ENCODE measurements around the gene LRRC45. TPM values are rescaled to one million over a fixed set of nuclear protein-coding genes. Genes with fewer than 3 reads are reported as not detected.

LRRC45 gene
- total and polyA plus RNA-seq, 9 of the 15 experiments (the other 6 are each of a cell fraction or from before 2014, with no cell fraction given): 3.5 to 21.5 (median 11.2) TPM; not detected in 2

DNA sequence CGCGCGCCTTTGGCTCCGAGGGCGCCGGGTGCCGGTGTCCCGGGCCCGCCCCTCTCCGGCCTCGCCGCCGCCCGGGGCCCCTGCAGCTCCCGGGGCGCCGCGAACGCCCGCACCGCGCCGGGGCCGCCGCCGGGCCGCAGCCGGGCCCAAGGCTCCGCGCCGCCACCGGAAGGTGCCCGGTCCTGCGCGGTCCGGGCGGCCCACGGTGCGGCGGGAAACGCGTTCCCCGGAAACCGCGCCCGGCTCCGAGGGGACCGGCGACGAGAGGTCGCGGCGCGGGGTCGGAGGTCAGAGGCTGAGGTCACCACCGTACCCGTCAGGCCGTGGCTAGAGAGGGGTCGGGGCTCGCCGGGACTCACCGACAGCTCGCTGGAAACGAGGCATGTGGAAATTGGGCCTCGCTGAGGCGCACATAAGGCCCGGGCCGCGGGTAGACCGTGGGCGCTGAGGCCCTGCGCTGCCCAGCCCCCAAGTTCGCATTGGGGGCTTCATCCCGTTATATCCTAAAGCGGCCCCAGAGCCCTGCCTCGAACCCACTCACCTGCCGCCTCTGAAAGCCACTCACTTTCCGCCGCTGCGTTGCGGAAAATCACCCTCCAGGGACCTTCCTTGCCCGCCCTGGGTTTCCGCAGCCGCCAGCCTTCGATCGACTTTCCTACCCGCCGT, 42.7 kb downstream of the LRRC45 start, which contains the start of gene DUS1L (continued):
- TF ChIP-seq ZC3H4 (CRISPR knock-in tag; IDR thresholded peaks at IDR 0.05; ENCODE audit: borderline replicate concordance) (no peak), C11orf30 (IDR thresholded peaks at IDR 0.05; ENCODE audit: low read depth) (peak; percentile 89), PCBP1 (IDR thresholded peaks at IDR 0.05; ENCODE audit: low read depth, low read length, poor library complexity, severe bottlenecking) (peak; percentile 71), STAG1 (CRISPR knock-in tag; IDR thresholded peaks at IDR 0.05; ENCODE audit: borderline replicate concordance) (peak; percentile 39; the same call in 1 of the 2 replicates), CCNT2 (IDR thresholded peaks at IDR 0.05; ENCODE audit: borderline replicate concordance, extremely low read depth, insufficient read length, low read depth, low read length) (peak; percentile 66), ZBTB7A (IDR thresholded peaks at IDR 0.05; ENCODE audit: borderline replicate concordance, control insufficient read depth, low read depth, low read length) (peak; percentile 95), ADNP (tag; IDR thresholded peaks at IDR 0.05) (no peak), HMGN3 (IDR thresholded peaks at IDR 0.05; ENCODE audit: borderline replicate concordance, extremely low read depth, insufficient read length, low read depth, low read length) (peak; percentile 94), HDAC1 (IDR thresholded peaks at IDR 0.05) (no peak), ZNF830 (CRISPR knock-in tag; IDR thresholded peaks at IDR 0.05) (0 out of 2 replicates have a peak, but pooled peaks have one; percentile 37), HOXB6 (CRISPR knock-in tag; IDR thresholded peaks at IDR 0.05; ENCODE audit: borderline replicate concordance) (no peak), CBX5 (IDR thresholded peaks at IDR 0.05; ENCODE audit: borderline replicate concordance, low read depth) (peak; percentile 25; the same call in 1 of the 2 replicates), ZNF239 (CRISPR knock-in tag; IDR thresholded peaks at IDR 0.05) (peak; percentile 55), MBD2 (IDR thresholded peaks at IDR 0.05; ENCODE audit: borderline replicate concordance, low read depth) (no peak), CTBP1 (IDR thresholded peaks at IDR 0.05; ENCODE audit: borderline replicate concordance) (peak; percentile 91), ZFPM2 (CRISPR knock-in tag; IDR thresholded peaks at IDR 0.05) (0 out of 2 replicates have a peak, but pooled peaks have one; percentile 38), BCOR (IDR thresholded peaks at IDR 0.05) (no peak), PURB (CRISPR knock-in tag; IDR thresholded peaks at IDR 0.05; ENCODE audit: low read depth) (no peak), RCOR1 (IDR thresholded peaks at IDR 0.05; ENCODE audit: borderline replicate concordance in 1 of 2, low read depth in 2 of 2, low read length in 2 of 2) (peak in 1 of 2 experiments; percentile 40; a peak in 1 of 4 replicates), ZNF3 (CRISPR knock-in tag; IDR thresholded peaks at IDR 0.05) (no peak)
- TF ChIP-seq, protein P1, sequence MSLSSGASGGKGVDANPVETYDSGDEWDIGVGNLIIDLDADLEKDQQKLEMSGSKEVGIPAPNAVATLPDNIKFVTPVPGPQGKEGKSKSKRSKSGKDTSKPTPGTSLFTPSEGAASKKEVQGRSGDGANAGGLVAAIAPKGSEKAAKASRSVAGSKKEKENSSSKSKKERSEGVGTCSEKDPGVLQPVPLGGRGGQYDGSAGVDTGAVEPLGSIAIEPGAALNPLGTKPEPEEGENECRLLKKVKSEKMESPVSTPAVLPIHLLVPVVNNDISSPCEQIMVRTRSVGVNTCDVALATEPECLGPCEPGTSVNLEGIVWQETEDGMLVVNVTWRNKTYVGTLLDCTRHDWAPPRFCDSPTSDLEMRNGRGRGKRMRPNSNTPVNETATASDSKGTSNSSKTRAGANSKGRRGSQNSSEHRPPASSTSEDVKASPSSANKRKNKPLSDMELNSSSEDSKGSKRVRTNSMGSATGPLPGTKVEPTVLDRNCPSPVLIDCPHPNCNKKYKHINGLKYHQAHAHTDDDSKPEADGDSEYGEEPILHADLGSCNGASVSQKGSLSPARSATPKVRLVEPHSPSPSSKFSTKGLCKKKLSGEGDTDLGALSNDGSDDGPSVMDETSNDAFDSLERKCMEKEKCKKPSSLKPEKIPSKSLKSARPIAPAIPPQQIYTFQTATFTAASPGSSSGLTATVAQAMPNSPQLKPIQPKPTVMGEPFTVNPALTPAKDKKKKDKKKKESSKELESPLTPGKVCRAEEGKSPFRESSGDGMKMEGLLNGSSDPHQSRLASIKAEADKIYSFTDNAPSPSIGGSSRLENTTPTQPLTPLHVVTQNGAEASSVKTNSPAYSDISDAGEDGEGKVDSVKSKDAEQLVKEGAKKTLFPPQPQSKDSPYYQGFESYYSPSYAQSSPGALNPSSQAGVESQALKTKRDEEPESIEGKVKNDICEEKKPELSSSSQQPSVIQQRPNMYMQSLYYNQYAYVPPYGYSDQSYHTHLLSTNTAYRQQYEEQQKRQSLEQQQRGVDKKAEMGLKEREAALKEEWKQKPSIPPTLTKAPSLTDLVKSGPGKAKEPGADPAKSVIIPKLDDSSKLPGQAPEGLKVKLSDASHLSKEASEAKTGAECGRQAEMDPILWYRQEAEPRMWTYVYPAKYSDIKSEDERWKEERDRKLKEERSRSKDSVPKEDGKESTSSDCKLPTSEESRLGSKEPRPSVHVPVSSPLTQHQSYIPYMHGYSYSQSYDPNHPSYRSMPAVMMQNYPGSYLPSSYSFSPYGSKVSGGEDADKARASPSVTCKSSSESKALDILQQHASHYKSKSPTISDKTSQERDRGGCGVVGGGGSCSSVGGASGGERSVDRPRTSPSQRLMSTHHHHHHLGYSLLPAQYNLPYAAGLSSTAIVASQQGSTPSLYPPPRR (CRISPR knock-in tag; IDR thresholded peaks at IDR 0.05; ENCODE audit: borderline replicate concordance): no peak
- TF ChIP-seq, protein P2, sequence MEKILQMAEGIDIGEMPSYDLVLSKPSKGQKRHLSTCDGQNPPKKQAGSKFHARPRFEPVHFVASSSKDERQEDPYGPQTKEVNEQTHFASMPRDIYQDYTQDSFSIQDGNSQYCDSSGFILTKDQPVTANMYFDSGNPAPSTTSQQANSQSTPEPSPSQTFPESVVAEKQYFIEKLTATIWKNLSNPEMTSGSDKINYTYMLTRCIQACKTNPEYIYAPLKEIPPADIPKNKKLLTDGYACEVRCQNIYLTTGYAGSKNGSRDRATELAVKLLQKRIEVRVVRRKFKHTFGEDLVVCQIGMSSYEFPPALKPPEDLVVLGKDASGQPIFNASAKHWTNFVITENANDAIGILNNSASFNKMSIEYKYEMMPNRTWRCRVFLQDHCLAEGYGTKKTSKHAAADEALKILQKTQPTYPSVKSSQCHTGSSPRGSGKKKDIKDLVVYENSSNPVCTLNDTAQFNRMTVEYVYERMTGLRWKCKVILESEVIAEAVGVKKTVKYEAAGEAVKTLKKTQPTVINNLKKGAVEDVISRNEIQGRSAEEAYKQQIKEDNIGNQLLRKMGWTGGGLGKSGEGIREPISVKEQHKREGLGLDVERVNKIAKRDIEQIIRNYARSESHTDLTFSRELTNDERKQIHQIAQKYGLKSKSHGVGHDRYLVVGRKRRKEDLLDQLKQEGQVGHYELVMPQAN (IDR thresholded peaks at IDR 0.05; ENCODE audit: borderline replicate concordance): no peak
